Activated T-helper 1 cell treated with anti-CD3 and anti-CD28 coated beads, Interleukin-12 subunit alpha, Interleukin-12 subunit beta, Interleukin-2, Interleukin-4 antibody, amounts not matched to agents 30 ng/mL and 10 ng/mL and 1 ng/mL, durations not matched to agents 14 hours and 24 hours and 36 hours (primary cell): Measurements from ENCODE around the gene WNT3. TPM values are rescaled to one million over a fixed set of nuclear protein-coding genes. Genes with fewer than 3 reads are reported as not detected.

Experiments used
- DNase-seq: peaks from one replicate; pipeline ENCODE4 v3.0.0; 2021; ENCODE audit warnings: low spot score
- H3K27ac Mint-ChIP-seq: one replicate; pipeline ENCODE4 v1.8.0; 2021; ENCODE audit warnings: mild to moderate bottlenecking, mixed read lengths
- H3K27me3 Mint-ChIP-seq: one replicate; pipeline ENCODE4 v1.8.0; 2022; ENCODE audit warnings: mild to moderate bottlenecking, moderate library complexity, mixed read lengths; ENCODE audit not compliant: insufficient read depth
- H3K36me3 Mint-ChIP-seq: one replicate; pipeline ENCODE4 v1.8.0; 2021; ENCODE audit warnings: low read depth, mixed read lengths
- H3K4me1 Mint-ChIP-seq: one replicate; pipeline ENCODE4 v1.8.0; 2021; ENCODE audit warnings: low read depth, mixed read lengths
- H3K4me3 Mint-ChIP-seq: one replicate; pipeline ENCODE4 v1.8.0; 2021; ENCODE audit warnings: mild to moderate bottlenecking, moderate library complexity, mixed read lengths
- H3K9me3 Mint-ChIP-seq: one replicate; pipeline ENCODE4 v1.8.0; 2021; ENCODE audit warnings: mixed read lengths
- intact Hi-C: fragments of 100-400 bp; cut with micrococcal nuclease; formaldehyde crosslinking; loops from one replicate; pipeline ENCODE4 v1.15.1; 2024
- total RNA-seq: library from RNA; stranded (reverse); gene quantifications from 2 replicates; pipeline ENCODE4 v1.2.3, GENCODE V29; 2022

WNT3 gene
- total RNA-seq, 1 donor from 2014 or later, result 0.05 TPM

- peaks cover 76% of the 10 kb centered on the region for H3K27me3 Mint-ChIP-seq
- H3K36me3 Mint-ChIP-seq, result no peaks in the 10 kb centered on the region
- no peaks in the 10 kb centered on the region for H3K9me3 Mint-ChIP-seq
- intact Hi-C loops, result loop anchor here (5.0 kb wide), 1 partner anchor 105 kb away; the partner anchor contains the start of gene GOSR2
- H3K4me1 Mint-ChIP-seq, result no peaks in the 10 kb centered on the region
- no peak for DNase-seq
- H3K4me3 Mint-ChIP-seq, result no peak overlapping the region
- no peak overlapping the region for H3K27ac Mint-ChIP-seq
Measured at GRCh38 chr17:46817151-46817900, 1.2 kb downstream of the WNT3 start.

DNA sequence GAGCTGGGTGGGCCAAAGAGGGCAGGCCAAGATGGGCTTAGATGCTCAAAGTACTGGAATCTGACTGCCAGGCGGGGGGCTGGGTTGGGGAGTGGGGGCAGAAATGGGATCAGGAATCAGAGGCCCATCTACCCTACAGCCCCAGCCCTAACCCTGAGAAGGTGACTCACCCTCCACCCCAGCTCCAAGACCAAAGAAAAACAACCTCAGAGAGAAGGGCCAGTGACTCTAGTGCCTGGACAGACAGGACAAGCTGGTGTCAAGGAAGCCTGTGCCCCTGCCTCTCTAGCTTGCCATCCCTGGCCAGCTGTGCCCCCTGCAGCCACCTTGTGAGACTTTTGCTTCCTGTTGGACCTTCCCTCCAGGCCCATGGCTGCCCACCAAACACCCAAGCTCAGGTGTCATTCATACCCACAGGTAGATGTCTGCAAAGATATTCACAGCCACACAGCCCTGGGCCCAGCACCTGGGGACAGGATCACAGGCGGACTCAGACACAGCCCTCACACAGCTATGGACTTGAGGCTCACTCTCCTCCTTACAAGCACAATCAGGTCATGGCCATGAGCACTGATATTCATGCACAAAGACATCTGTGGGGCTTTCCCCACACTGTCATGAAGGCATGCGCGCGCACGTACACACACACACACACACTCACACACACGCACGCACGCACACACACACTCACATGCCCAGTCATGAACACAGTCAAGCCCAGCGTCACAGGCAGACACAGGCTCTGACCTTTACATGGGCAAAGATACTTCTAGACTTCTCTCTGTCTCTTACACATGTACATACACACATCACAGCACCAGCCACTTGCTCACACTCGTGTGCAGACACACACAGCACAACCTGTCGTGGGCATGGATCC, 2.8 kb downstream of the WNT3 start:
- H3K4me3 Mint-ChIP-seq, result no peak overlapping the region
- H3K27me3 Mint-ChIP-seq, result peaks cover 66% of the 10 kb centered on the region
- no peaks in the 10 kb centered on the region for H3K4me1 Mint-ChIP-seq
- H3K9me3 Mint-ChIP-seq, result no peaks in the 10 kb centered on the region
- intact Hi-C loops, result loop anchor here (5.0 kb wide), 1 partner anchor 107 kb away; the partner anchor contains the start of gene GOSR2
- no peak overlapping the region for H3K27ac Mint-ChIP-seq
- no peaks in the 10 kb centered on the region for H3K36me3 Mint-ChIP-seq
- DNase-seq, result no peak

DNA sequence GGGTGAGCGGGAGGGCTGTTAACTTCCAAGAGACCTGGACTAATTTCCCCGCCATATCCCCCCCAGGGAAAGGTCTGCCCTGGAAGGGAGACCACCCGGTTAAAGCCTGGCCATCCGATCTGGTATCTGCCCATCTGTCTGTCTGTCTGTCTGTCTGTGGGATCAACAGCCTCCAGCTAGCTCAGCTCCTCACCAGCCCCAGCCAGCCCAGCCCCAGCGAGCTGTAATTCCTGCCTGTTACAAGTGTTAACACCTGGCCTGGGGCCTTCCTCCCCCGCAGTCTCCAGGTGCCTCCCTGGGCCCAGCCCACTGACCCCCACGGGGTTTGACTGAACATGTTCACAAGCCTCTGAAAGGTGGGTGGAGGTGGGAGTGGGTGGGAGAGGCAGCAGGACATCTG, 4.0 kb downstream of the WNT3 start:
- H3K27me3 Mint-ChIP-seq, result peaks cover 53% of the 10 kb centered on the region
- H3K9me3 Mint-ChIP-seq, result no peaks in the 10 kb centered on the region
- intact Hi-C loops, result no loop called here
- no peak overlapping the region for H3K27ac Mint-ChIP-seq
- no peaks in the 10 kb centered on the region for H3K4me1 Mint-ChIP-seq
- no peak for DNase-seq
- H3K4me3 Mint-ChIP-seq, result no peak overlapping the region
- H3K36me3 Mint-ChIP-seq, result no peaks in the 10 kb centered on the region

DNA sequence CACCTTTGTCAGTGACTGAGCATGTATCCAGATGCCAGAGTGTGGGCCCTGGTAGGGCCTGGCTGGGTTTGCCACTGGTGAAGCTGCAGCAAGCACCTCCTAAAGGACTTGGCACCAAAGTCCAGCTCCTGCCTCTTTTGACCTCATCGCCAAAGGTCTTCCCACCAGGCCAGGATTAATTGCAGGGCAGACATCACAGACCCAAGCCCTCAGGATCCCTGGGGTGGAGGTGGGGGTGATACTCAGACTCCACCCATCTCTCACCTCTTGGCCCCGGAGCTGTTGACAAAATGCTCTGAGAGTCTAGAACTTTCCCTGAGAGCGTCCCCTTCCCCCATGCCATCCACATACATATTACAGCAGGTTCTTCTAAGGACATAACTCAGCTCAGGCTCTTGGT, 4.6 kb downstream of the WNT3 start:
- Mint-ChIP-seq H3K9me3 (no peaks in the 10 kb centered on the region), H3K4me3 (no peak overlapping the region), H3K27ac (no peak overlapping the region), H3K36me3 (no peaks in the 10 kb centered on the region), H3K4me1 (no peaks in the 10 kb centered on the region), H3K27me3 (peaks cover 50% of the 10 kb centered on the region)
- no peak for DNase-seq
- intact Hi-C loops, result no loop called here

DNA sequence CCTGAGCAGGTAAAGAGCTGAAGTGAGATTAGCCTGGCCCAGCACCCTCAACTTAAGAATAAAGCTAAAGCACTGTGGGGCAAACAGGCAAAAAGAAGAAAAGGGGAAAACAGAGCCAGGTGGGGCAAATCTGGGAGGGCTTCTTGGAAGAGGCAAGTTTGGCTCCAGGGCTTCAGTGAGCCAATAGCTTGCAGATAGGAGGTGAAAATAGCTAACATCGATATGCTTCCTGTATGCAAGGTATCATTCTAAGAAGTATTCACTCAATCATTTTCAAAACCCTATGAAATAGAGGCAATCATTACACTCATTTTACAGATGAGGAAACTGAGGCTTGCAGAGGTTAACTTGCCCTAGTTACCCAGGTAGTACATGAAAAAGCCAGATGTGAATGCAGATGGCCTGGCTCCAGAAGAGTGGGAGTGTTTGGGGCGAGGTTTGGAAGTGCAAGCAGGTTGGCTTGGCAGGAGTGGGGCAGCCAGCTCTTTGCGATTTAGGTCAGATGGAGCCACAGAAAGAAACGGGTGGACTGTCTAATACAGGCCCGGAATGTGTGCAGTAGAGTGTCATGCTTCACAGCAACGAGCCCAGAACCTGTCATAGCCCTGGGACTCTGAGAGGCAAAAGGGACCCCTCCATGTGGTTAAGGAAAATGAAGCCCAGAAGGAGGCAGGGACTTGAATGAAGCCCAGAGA, 5.7 kb downstream of the WNT3 start:
- Mint-ChIP-seq H3K4me1 (no peaks in the 10 kb centered on the region), H3K36me3 (no peaks in the 10 kb centered on the region), H3K27ac (no peak overlapping the region), H3K9me3 (no peaks in the 10 kb centered on the region), H3K27me3 (peaks cover 46% of the 10 kb centered on the region), H3K4me3 (no peak overlapping the region)
- intact Hi-C loops, result no loop called here
- DNase-seq, result no peak

DNA sequence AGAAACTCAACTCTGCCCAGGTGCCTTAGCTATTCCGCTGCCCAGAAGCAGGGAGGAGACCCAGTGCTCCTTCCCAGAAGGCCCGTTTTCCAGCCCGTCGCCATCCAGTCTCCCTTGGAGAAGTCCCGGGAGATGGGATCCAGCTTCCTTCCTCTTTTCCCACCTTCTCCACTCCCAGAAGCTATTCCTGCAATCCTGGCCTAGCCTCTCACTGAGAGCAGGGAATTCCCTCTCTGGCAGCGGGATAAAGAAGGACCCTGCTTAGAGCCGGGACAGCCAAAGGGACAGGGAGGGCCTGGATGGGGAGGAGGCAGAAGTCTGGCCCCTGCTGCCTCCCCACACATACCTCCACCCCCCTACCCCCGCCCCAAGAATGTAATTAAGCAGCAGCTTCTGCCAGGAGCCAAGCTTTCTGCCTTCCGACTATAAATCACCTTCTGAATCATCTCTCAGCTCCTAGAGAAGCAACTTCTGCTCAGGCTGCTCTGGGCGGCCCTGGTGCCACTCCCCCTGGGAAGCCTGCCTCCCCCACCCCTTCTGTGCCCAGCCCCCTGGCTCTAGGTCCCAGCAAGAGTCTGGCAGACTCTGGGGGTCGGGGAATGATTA, 6.4 kb downstream of the WNT3 start:
- Mint-ChIP-seq H3K27me3 (peaks cover 42% of the 10 kb centered on the region), H3K27ac (no peak overlapping the region), H3K4me1 (no peaks in the 10 kb centered on the region), H3K4me3 (no peak overlapping the region), H3K36me3 (no peaks in the 10 kb centered on the region), H3K9me3 (no peaks in the 10 kb centered on the region)
- DNase-seq, result no peak
- intact Hi-C loops, result no loop called here

GRCh38 chr17:46810837-46811236, 7.7 kb downstream of the WNT3 start:
- no peaks in the 10 kb centered on the region for H3K9me3 Mint-ChIP-seq
- no peaks in the 10 kb centered on the region for H3K36me3 Mint-ChIP-seq
- peaks cover 32% of the 10 kb centered on the region for H3K27me3 Mint-ChIP-seq
- H3K4me1 Mint-ChIP-seq, result no peaks in the 10 kb centered on the region
- intact Hi-C loops, result no loop called here
- no peak for DNase-seq
- H3K4me3 Mint-ChIP-seq, result no peak overlapping the region
- no peak overlapping the region for H3K27ac Mint-ChIP-seq

DNA sequence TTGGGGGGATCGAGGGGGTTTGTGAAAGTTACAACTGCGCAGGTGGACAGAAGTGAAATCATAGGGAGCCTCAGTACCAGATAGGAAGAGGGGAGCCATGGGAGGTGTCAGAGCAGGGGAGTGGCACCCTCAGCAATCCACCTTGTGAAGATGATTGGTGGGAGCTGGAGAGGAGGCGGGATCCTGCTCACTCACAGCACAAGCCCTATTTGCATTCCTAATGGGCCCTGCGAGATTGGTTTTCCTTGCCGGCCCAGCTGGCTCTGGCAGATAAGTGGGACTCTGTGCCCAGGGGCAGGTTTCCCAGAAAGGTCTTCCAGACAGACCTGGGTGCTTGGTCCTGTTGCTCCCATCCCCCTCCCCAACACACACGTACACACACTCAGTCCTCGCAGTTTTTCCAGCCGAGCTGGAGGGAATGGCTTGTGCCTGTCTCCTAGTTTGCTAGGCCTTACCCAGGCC, 9.4 kb downstream of the WNT3 start:
- Mint-ChIP-seq H3K9me3 (no peaks in the 10 kb centered on the region), H3K4me3 (no peak overlapping the region), H3K4me1 (no peaks in the 10 kb centered on the region), H3K27ac (no peak overlapping the region), H3K27me3 (peaks cover 25% of the 10 kb centered on the region), H3K36me3 (no peaks in the 10 kb centered on the region)
- DNase-seq, result no peak
- intact Hi-C loops, result no loop called here

- no peaks in the 10 kb centered on the region for H3K9me3 Mint-ChIP-seq
- H3K36me3 Mint-ChIP-seq, result no peaks in the 10 kb centered on the region
- H3K27ac Mint-ChIP-seq, result no peak overlapping the region
- peaks cover 8% of the 10 kb centered on the region for H3K27me3 Mint-ChIP-seq
- intact Hi-C loops, result no loop called here
- DNase-seq, result no peak
- no peaks in the 10 kb centered on the region for H3K4me1 Mint-ChIP-seq
- no peak overlapping the region for H3K4me3 Mint-ChIP-seq
Measured at GRCh38 chr17:46805771-46806170, 12.7 kb downstream of the WNT3 start.

GRCh38 chr17:46803544-46803943, 14.9 kb downstream of the WNT3 start:
- intact Hi-C loops, result no loop called here
- Mint-ChIP-seq H3K27ac (no peak overlapping the region), H3K4me1 (no peaks in the 10 kb centered on the region), H3K4me3 (no peak overlapping the region), H3K27me3 (peaks cover 6% of the 10 kb centered on the region), H3K36me3 (no peaks in the 10 kb centered on the region), H3K9me3 (no peaks in the 10 kb centered on the region)
- no peak for DNase-seq

DNA sequence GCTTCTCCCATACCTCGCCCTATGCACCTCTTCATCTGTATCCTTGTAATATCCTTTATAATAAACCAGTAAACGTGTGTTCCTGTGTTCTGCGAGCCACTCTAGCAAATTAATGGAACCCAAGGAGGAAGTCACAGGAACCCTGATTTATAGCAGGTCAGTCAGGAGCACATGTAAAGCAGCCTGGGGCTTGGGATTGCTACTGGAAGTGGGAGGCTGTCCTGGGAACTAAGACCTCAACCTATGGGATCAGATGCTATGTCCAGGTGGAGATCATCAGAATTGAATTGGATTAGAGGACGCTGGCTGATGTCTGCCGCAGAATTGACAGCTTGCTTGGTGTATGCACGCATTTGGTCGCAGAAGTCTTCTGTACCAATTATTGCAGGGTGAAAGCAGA, 15.7 kb downstream of the WNT3 start:
- intact Hi-C loops, result no loop called here
- DNase-seq, result no peak
- H3K4me1 Mint-ChIP-seq, result no peaks in the 10 kb centered on the region
- no peak overlapping the region for H3K27ac Mint-ChIP-seq
- no peak overlapping the region for H3K4me3 Mint-ChIP-seq
- H3K27me3 Mint-ChIP-seq, result peaks cover 10% of the 10 kb centered on the region
- no peaks in the 10 kb centered on the region for H3K9me3 Mint-ChIP-seq
- H3K36me3 Mint-ChIP-seq, result no peaks in the 10 kb centered on the region

GRCh38 chr17:46800573-46800972, 17.9 kb downstream of the WNT3 start:
- no peak for DNase-seq
- intact Hi-C loops, result no loop called here
- no peaks in the 10 kb centered on the region for H3K36me3 Mint-ChIP-seq
- H3K4me1 Mint-ChIP-seq, result no peaks in the 10 kb centered on the region
- peaks cover 5% of the 10 kb centered on the region for H3K27me3 Mint-ChIP-seq
- H3K9me3 Mint-ChIP-seq, result no peaks in the 10 kb centered on the region
- no peak overlapping the region for H3K4me3 Mint-ChIP-seq
- H3K27ac Mint-ChIP-seq, result no peak overlapping the region
